ENCODE measurements around the gene GRIN1.

GRCh38 chr9:137204731-137205125 is 65.8 kb downstream of the GRIN1 start:
- TF ChIP-seq, protein P1, sequence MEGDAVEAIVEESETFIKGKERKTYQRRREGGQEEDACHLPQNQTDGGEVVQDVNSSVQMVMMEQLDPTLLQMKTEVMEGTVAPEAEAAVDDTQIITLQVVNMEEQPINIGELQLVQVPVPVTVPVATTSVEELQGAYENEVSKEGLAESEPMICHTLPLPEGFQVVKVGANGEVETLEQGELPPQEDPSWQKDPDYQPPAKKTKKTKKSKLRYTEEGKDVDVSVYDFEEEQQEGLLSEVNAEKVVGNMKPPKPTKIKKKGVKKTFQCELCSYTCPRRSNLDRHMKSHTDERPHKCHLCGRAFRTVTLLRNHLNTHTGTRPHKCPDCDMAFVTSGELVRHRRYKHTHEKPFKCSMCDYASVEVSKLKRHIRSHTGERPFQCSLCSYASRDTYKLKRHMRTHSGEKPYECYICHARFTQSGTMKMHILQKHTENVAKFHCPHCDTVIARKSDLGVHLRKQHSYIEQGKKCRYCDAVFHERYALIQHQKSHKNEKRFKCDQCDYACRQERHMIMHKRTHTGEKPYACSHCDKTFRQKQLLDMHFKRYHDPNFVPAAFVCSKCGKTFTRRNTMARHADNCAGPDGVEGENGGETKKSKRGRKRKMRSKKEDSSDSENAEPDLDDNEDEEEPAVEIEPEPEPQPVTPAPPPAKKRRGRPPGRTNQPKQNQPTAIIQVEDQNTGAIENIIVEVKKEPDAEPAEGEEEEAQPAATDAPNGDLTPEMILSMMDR (conservative IDR thresholded peaks at IDR 0.05; ENCODE audit: low read length) = no peak
- TF ChIP-seq EZH2phosphoT487 (IDR thresholded peaks at IDR 0.05; ENCODE audit: borderline replicate concordance, low read depth, low read length) = no peak
